Kidney glomerular epithelial cell (primary cell): ENCODE data around the gene CERS1.

ENCODE experiments used
- DNase-seq: peaks from one replicate; lab custom pipeline; 2025; lab: John Stamatoyannopoulos, UW

CERS1 gene

DNA sequence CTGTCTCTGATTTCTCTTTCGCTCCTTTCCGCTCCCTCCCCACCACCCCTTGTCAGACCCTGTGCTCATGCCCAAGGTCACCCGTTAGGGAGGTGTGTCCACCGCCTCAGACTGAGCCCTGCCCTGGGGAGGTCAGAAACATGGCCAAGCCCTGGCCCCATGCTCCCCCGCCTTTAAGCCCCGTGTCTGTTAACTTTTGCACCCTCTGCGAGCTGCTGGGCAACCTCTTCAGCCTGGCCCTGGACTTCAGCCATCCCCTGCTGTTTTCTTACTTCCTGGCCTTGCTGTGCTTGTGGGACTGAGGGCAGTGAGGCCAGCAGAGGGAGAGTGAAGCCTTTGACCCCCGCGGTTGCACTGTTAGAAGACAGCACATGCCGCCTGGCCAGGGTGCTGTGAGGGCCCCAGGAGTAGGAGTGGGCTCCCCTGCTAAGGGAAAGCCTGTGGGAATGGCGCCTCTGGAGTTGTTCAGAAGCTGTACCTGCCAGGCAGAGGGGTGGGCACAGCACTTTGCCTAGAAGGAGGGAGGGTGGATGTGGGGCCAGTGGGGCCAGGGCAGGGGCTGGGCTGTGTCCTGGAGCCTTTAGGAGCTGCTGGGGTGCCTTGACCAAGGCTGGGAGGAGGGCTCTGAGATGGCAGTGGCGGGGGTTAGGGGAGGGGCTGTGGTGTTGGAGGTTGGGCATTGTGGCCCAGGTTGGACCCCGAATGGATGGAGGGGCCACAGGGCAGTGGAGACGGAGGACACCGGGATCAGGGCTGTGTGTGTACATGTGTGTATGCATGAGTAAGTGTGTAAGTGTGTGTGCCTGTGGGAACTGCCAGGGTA is 56.3 kb downstream of the CERS1 start:
- no peak for DNase-seq

DNA sequence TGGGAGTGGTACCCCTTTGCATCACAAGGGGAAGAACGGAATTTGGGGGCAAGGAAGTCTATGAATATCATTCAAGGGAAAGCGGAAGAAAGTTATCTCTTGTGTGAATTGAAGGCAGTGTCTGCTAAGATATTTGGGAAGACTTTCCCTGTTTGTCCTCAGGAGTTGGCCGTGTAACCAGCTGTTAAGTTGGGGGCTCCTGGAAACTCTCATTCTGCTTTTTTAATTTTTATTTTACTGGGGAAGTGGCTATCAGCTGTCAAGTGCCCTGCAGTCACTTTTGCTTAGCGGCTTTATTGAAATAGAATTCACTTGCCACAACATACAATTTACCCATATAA is 61.3 kb downstream of the CERS1 start:
- DNase-seq = no peak

DNA sequence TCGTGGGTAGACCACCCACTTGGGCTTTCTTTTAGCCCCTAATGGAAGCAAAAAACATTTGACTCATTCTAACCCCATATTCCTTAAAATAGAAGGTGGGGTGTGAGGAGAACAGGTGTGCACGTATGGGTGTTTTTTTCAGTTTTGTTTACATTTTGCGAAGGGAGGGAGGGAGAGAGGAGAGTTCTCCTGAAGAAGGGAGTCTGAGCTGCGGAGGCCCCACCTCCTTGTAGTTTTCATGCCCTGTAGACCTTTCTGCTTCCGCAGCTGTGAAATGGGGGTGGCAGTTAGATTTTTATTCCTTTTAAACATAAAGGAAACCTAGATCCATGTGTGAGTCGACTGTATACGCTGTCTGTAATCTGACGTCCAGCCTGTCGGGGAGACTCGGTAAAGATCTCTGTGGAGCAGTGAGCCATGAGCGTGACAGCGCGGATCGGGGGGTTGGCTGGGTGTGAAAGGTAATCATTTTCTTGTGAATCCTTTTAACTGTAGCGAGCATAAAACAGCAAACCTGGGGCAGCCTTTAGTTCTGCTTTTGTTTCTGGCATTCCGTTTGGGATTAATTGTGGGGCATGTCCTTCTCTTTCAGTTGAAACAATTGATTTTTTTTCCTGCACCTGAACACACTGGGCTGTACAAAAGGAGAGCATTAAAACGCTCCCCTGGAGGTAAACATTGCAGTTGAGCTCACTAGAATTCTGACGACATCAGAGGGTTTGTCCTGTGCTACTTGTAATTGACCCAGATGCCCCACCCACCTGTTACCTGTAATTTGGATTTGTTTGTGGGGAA is 61.9 kb downstream of the CERS1 start:
- peak; percentile 50 for DNase-seq

DNA sequence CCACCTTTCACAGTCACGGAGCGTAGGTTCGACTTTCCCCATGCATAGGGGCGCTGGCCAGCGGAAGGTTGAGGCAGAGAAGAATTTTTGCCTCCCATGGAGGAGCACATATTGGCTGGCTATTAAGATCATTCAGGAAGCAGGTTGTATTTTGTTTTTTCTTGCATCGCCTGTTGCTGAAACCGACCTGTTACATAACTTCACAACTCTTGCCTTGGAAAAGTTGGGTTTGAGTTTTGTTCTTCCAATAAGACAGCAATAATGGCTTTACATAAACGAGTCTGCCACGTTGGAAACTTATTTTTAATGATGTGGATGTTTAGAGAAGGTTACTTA is 62.8 kb downstream of the CERS1 start:
- DNase-seq = no peak

DNA sequence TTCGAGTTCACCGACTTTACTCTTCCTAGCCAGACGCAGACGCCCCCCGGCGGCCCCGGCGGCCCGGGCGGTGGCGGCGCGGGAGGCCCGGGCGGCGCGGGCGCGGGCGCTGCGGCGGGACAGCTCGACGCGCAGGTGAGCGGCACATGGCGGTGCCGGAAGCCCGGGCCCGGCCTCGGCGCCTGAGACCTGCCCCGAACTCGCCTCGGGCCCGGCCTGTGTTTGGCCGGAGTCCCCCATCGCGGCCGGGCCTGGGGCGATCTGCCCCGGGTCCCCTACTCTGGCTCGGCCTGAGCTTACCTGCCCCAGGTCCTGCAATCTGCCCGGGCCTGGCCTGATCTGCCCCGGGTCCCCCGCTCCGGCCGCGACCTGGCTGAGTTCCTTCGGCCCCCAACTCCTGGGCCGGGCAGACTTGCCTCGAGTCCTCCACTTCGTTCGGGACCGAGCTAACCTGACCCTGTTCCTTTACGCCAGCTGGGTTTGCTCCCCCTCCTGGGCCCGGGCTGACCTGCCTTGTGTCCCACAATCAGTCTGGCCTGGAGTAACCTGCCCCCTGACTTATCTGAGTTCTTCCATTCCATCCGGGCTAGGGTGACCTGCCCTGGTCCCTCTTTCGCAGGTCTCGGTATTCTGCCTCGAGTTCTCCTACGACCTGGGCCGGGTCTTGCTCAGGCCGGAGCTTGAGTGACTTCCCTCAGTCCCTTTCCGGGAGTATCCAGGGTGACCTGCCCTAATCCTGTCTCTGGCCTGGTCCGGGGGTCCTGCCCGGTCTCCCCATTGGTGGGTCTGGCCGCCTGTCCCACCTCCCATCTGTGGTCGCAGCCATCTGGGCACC is 63.4 kb downstream of the CERS1 start:
- DNase-seq = no peak

DNA sequence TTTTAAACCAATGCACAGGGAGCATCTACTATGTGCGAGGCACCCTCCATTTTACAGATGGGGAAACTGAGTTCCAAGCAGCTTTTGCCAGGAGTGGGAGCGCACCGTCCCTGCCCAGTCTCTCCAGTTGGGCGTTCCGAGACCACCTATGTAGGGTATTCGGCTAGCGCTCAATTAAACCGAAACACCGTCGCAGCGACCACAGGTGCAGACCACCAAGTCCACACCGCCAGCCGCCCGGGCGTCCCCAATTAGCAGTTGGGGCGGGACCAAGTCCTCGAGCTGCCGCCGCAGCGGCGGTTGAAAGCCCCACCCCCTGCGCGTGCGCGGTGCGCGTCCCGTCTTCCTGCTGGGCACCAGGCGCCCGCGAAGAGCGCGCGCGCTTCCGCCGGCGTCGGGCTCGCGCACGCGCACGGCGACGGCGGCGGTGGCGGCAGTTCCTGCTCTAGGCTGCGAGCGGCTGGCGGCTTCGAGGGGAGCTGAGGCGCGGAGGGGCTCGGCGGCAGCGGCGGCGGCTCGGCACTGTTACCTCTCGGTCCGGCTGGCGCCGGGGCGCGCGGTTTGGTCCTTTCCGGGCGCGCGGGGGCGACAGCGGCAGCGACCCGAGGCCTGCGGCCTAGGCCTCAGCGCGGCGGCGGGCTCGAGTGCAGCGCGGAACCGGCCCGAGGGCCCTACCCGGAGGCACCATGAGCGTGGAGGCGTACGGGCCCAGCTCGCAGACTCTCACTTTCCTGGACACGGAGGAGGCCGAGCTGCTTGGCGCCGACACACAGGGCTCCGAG is 64.2 kb downstream of the CERS1 start, which contains the start of gene UPF1:
Gene UPF1, plus strand, starts transcription at position 436 of the 782 bp plus-strand sequence. Its CDS starts 251 bp downstream, at position 687.
- peak; percentile 71 for DNase-seq

DNA sequence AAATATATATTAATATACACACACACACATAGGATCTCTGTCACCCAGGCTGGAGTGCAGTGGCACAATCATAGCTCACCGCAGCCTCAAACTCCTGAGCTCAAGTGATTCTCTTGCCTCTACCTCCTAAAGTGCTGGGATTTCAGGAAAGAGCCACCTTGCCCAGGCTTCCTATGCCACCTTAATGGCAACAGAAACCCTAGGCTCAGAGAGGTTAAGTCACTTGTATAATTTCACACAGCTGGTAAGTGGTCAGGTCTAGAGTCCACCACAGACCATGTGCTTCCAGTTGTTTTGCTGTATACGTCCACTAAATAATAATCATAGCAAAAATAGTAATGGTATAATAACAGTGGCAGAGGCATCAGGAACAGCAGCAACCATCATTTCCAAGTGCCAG is 65.5 kb downstream of the CERS1 start:
- no peak for DNase-seq

DNA sequence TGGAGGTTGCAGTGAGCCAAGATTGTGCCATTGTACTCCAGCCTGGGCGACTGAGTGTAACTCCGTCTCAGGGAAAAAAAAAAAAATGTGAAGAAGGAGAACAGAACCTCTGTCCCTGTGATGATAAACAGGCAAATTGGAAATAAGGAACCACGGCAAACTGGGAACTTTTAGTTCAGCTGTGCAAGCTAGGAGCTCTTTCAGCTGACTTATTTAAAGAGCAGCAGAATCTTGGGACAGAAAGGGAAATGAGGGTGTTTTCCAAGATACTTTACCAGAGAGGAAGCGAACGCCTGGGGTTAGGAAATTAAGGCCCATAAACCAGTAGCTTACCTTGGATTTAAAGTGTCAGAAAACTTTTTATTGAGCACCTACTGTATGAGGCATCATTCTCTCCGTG is 67.2 kb downstream of the CERS1 start:
- no peak for DNase-seq
